K562 (cell line): ENCODE data around the gene KDM4C. TPM values are rescaled to one million over a fixed set of nuclear protein-coding genes. Genes with fewer than 3 reads are reported as not detected.
"Not testable (repeated sequence)": the region's sequence is repeated elsewhere in the genome, so short reads cannot be mapped to it uniquely, and the experiment has no call there.

Experiments used
- ATAC-seq: fragments of 200-7000 bp; cut with Tn5 transposase; 3 replicates; pipeline ENCODE4 v1.9.1; 2020; ENCODE audit warnings: moderate library complexity
- BruUV-seq: library from RNA; stranded (reverse); fragments of 400-500 nt; replicated peaks from 2 replicates; lab custom pipeline; 2021; lab: Mats Ljungman, UMichigan
- CTCF ChIA-PET: fragments of 300-600 bp; formaldehyde crosslinking; extraction: SDS; loops from one replicate; lab custom pipeline; 2021; ENCODE audit warnings: low intra/inter-chr PET ratio; lab: Yijun Ruan, JAX
- POLR2A ChIA-PET: fragments of 300-600, 350-650 bp; sonication (Branson Sonifier 250); formaldehyde crosslinking; extraction: SDS; loops from one replicate; lab custom pipeline; 2021; ENCODE audit warnings: antibody characterized with exemption, inconsistent platforms; lab: Yijun Ruan, JAX
- DNase-seq, 4 experiments: peaks; one replicate each; pipeline versions ENCODE4 v3.0.0 to v3.0.0-alpha.2; 2011 to 2018; ENCODE audit warnings: low spot score in 3 of 4, mixed read lengths in 3 of 4; ENCODE audit errors: extremely low read depth in 1 of 4
- FAIRE-seq: peaks from 2 replicates; lab custom pipeline; 2011; peaks lifted over from hg19 to GRCh38; lab: Jason Lieb, UNC
- H2AFZ ChIP-seq: 2 replicates; pipeline ENCODE4 v1.6.0; 2011; ENCODE audit warnings: low read depth, low read length, control low read depth, inconsistent platforms
- H3K27ac ChIP-seq: fragments of 200-600 bp; 3 replicates; pipeline ENCODE4 v1.8.0; 2011; ENCODE audit warnings: low read depth, mild to moderate bottlenecking, control low read depth, inconsistent platforms, low read length, moderate library complexity, mixed read lengths; ENCODE audit errors: extremely low read depth
- H3K27me3 ChIP-seq, 2 experiments: fragments of 300-600 bp in 1 of 2; 2 replicates in 1 of 2; 3 replicates in 1 of 2; pipeline versions ENCODE4 v1.6.0 to v1.8.0; 2011; ENCODE audit warnings: inconsistent platforms in 2 of 2, low read length in 2 of 2, mild to moderate bottlenecking in 1 of 2, mixed read lengths in 1 of 2, moderate library complexity in 1 of 2; ENCODE audit not compliant: control insufficient read depth in 2 of 2, insufficient read depth in 2 of 2
- H3K36me3 ChIP-seq: fragments of 300-600 bp; 3 replicates; pipeline ENCODE4 v1.8.0; 2011; ENCODE audit warnings: mild to moderate bottlenecking, low read length, inconsistent platforms; ENCODE audit not compliant: control insufficient read depth, insufficient read depth
- H3K4me1 ChIP-seq, 2 experiments: fragments of 200-600 bp in 1 of 2; replicated peaks in 1 of 2; 2 replicates in 1 of 2; 3 replicates in 1 of 2; pipeline versions ENCODE4 v1.5.1 to v1.8.0; 2011; ENCODE audit warnings: inconsistent platforms in 2 of 2, low read length in 2 of 2, mild to moderate bottlenecking in 1 of 2, mixed read lengths in 1 of 2, moderate library complexity in 1 of 2; ENCODE audit not compliant: control insufficient read depth in 2 of 2, insufficient read depth in 2 of 2
- H3K4me2 ChIP-seq: 2 replicates; pipeline ENCODE4 v1.6.1; 2011; ENCODE audit warnings: low read length, control low read depth, inconsistent platforms, mixed read lengths; ENCODE audit not compliant: insufficient read depth
- H3K4me3 ChIP-seq: fragments of 200-600 bp; sonication (generic), shearing (Covaris generic); 2 replicates; pipeline ENCODE4 v1.5.1; 2016; ENCODE audit warnings: control low read depth, inconsistent platforms
- H3K79me2 ChIP-seq: fragments of 200-600 bp; 3 replicates; pipeline ENCODE4 v1.8.0; 2011; ENCODE audit warnings: low read length, inconsistent platforms; ENCODE audit not compliant: control insufficient read depth, insufficient read depth
- H3K9ac ChIP-seq, 2 experiments: 2 replicates each; pipeline versions ENCODE4 v1.6.0 to v1.6.1; 2011; ENCODE audit warnings: low read depth in 2 of 2, low read length in 2 of 2, control low read depth in 1 of 2, inconsistent platforms in 1 of 2, mild to moderate bottlenecking in 1 of 2, mixed read lengths in 1 of 2; ENCODE audit not compliant: insufficient read depth in 1 of 2
- H3K9me1 ChIP-seq: one replicate; pipeline ENCODE4 v1.6.0; 2011; ENCODE audit warnings: inconsistent platforms, mild to moderate bottlenecking, low read length, moderate library complexity; ENCODE audit not compliant: control insufficient read depth, insufficient read depth
- H3K9me3 ChIP-seq: replicated peaks from 2 replicates; pipeline ENCODE4 v1.5.1; 2011; ENCODE audit warnings: low read depth, low read length, inconsistent platforms; ENCODE audit not compliant: control insufficient read depth, insufficient read depth
- H4K20me1 ChIP-seq: replicated peaks from 2 replicates; pipeline ENCODE4 v1.6.1; 2011; ENCODE audit warnings: low read length, inconsistent platforms, mixed read lengths; ENCODE audit not compliant: control insufficient read depth, insufficient read depth
- COPS2 ChIP-seq: fragments of 450-650 bp; conservative IDR thresholded peaks from 2 replicates; pipeline ENCODE4 v1.6.1; 2016; ENCODE audit warnings: mild to moderate bottlenecking, moderate library complexity
- CREB1 ChIP-seq, 2 experiments: sonication (generic) in 1 of 2; formaldehyde crosslinking in 1 of 2; IDR thresholded peaks; 2 replicates each; pipeline versions ENCODE4 v1.6.1 to v1.8.0; 2012 to 2022; ENCODE audit warnings: inconsistent platforms in 1 of 2, mild to moderate bottlenecking in 1 of 2, missing genetic modification reagents in 1 of 2, moderate library complexity in 1 of 2
- FOXK1 ChIP-seq: sonication (generic); formaldehyde crosslinking; IDR thresholded peaks from 2 replicates; pipeline ENCODE4 v1.8.0; 2022; ENCODE audit warnings: missing genetic modification reagents, mild to moderate bottlenecking, borderline replicate concordance
- FOXM1 ChIP-seq, 2 experiments: fragments of 450-650 bp in 1 of 2; sonication (generic) in 1 of 2; formaldehyde crosslinking in 1 of 2; IDR thresholded peaks; 2 replicates each; pipeline versions ENCODE4 v1.6.1 to v1.9.0; 2017 to 2022; ENCODE audit warnings: low read depth in 2 of 2, mild to moderate bottlenecking in 2 of 2, missing genetic modification reagents in 1 of 2, moderate library complexity in 1 of 2
- MED1 ChIP-seq: sonication (generic); formaldehyde crosslinking; IDR thresholded peaks from 2 replicates; pipeline ENCODE4 v1.8.1; 2023; ENCODE audit warnings: missing genetic modification reagents, borderline replicate concordance
- NR2C2 ChIP-seq, 2 experiments: fragments of 200-800 bp in 1 of 2; sonication (Bioruptor generic) in 1 of 2; sonication (generic) in 1 of 2; formaldehyde crosslinking in 1 of 2; IDR thresholded peaks; 2 replicates each; pipeline versions ENCODE4 v1.6.1 to v1.8.0; 2016 to 2022; ENCODE audit warnings: mild to moderate bottlenecking in 1 of 2, missing compliant biosample characterization in 1 of 2, missing genetic modification characterization in 1 of 2, missing genetic modification reagents in 1 of 2
- SMAD1 ChIP-seq: fragments of 150-350 bp; IDR thresholded peaks from 2 replicates; pipeline ENCODE4 v1.6.1; 2014; ENCODE audit warnings: low read length, low read depth; ENCODE audit not compliant: partially characterized antibody
- SRSF3 ChIP-seq: fragments of 200-400 bp; formaldehyde crosslinking; IDR thresholded peaks from 2 replicates; pipeline ENCODE4 v1.6.1; 2016; ENCODE audit warnings: mild to moderate bottlenecking, low read length, moderate library complexity; ENCODE audit not compliant: insufficient read depth
- ZNF165 ChIP-seq: fragments of 250-450 bp; sonication (Bioruptor Pico); IDR thresholded peaks from 2 replicates; pipeline ENCODE4 v1.4.0; 2020; ENCODE audit warnings: borderline replicate concordance
- ZNF696 ChIP-seq: fragments of 250-450 bp; sonication (Bioruptor Pico); conservative IDR thresholded peaks from 2 replicates; pipeline ENCODE4 v1.4.0; 2020; ENCODE audit warnings: mild to moderate bottlenecking, moderate library complexity
- ZSCAN29 ChIP-seq: fragments of 450-650 bp; IDR thresholded peaks from 2 replicates; pipeline ENCODE4 v1.6.1; 2017
- WGBS: fragments of 100-300 bp; shearing (Covaris generic); methylation state at CpG from one replicate; pipeline ENCODE4 v1.1.6; 2016; ENCODE audit warnings: low coverage, mixed read lengths; ENCODE audit not compliant: insufficient coverage; ENCODE audit errors: missing lambda C conversion rate; 5-methylcytosine and 5-hydroxymethylcytosine counted together
- in situ Hi-C: fragments of 300-500 bp; cut with MboI; formaldehyde crosslinking; loops from 4 replicates; pipeline ENCODE4 v1.15.0; 2018; ENCODE audit warnings: inconsistent platforms, mixed read lengths
- intact Hi-C: fragments of 100-400 bp; cut with micrococcal nuclease; formaldehyde crosslinking; loops from 2 replicates; pipeline ENCODE4 v1.14.2; 2022
- polyA plus RNA-seq, 8 experiments: library from polyadenylated mRNA; depleted of rRNA in 4 of 8; stranded (reverse) in 5 of 8; unstranded in 3 of 8; fragments of >200 nt; fragmentation: Nextera tagmentation in 2 of 8; fragmentation: Illumina TruSeq in 1 of 8; extraction: Ambion mirVana in 2 of 8; extraction: Trizol in 1 of 8; gene quantifications; 2 replicates each; pipeline versions ENCODE4 v1.2.1 to v1.2.3, GENCODE V29; 2011 to 2014; ENCODE audit warnings: inconsistent platforms in 1 of 8, missing spikeins in 1 of 8
- total RNA-seq, 7 experiments: library from RNA; depleted of rRNA in 6 of 7; stranded (reverse); fragments of >200 nt in 6 of 7; fragmentation: Illumina TruSeq in 2 of 7; extraction: Trizol in 2 of 7; gene quantifications; 2 replicates each; pipeline versions ENCODE4 v1.2.1 to v1.2.3, GENCODE V29; 2011 to 2021; ENCODE audit warnings: low replicate concordance in 1 of 7

The KDM4C gene
- total and polyA plus RNA-seq, 9 of the 15 experiments (the other 6 are each of a cell fraction or from before 2014, with no cell fraction given), result 5.4 to 17.0 (median 12.6) TPM

GRCh38 chr9:6788162-6789016 lies 30.6 kb downstream of the KDM4C start (continued):
- TF ChIP-seq NR2C2 (CRISPR knock-in tag; IDR thresholded peaks at IDR 0.05) (no peak), NR2C2 (tag; IDR thresholded peaks at IDR 0.05) (no peak), COPS2 (no peak), SRSF3 (no peak), MED1 (CRISPR knock-in tag) (no peak), CREB1 (IDR thresholded peaks at IDR 0.05) (no peak), CREB1 (CRISPR knock-in tag; IDR thresholded peaks at IDR 0.05) (no peak), FOXK1 (CRISPR knock-in tag) (no peak), SMAD1 (no peak), ZSCAN29 (no peak), ZNF165 (CRISPR knock-in tag) (no peak), ZNF696 (no peak), FOXM1 (IDR thresholded peaks at IDR 0.05; ENCODE audit: low read depth) (no peak), FOXM1 (CRISPR knock-in tag; IDR thresholded peaks at IDR 0.05; ENCODE audit: low read depth) (no peak)
- TF ChIP-seq, all 486 proteins: peak for 0

- not testable (repeated sequence) for H3K4me3 ChIP-seq
These were observed 31.2 kb downstream of the KDM4C start for GRCh38 chr9:6789017-6789338.

More at GRCh38 chr9:6789017-6789338, 31.2 kb downstream of the KDM4C start:
- POLR2A ChIA-PET, CTCF ChIA-PET, H3K9me1 ChIP-seq, intact Hi-C loops, ATAC-seq, H3K9ac ChIP-seq, BruUV-seq, H3K36me3 ChIP-seq, H3K4me2 ChIP-seq, H3K27me3 ChIP-seq, DNase-seq, in situ Hi-C loops, H3K9me3 ChIP-seq, H3K27ac ChIP-seq, H4K20me1 ChIP-seq, FAIRE-seq, H2AFZ ChIP-seq, H3K4me1 ChIP-seq: not testable (repeated sequence)
- no CpG with 5 or more reads among the region's 9 CpGs for WGBS
- peaks cover 60% of the 10 kb centered on the region for H3K79me2 ChIP-seq
